NCI-H1105 treated with DMSO at 0.1 percent for 48 hours (cell line): Measurements from ENCODE around the gene HAVCR2.

Experiments
- DNase-seq: peaks from one replicate; lab custom pipeline; 2025; lab: John Stamatoyannopoulos, UW

HAVCR2 gene

DNA sequence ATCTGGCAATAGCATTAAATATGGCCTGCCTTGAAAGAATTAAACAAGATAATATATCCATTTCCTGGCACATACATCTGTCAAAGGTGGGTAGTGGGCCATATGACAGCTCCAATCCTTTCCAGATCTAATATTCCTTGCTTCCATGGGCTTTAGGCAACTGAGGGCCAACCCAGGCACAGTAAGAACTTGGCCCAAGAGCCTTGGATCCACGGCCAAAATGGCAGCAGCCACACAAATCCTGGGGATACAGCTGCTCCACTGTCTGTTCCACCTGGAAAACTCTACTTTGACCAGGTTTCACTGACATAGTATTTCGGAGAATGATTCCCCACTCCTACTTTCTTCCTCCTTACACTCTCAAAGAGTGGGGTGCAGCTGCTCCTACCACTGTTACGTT, 63.2 kb downstream of the HAVCR2 start:
- no peak for DNase-seq

DNA sequence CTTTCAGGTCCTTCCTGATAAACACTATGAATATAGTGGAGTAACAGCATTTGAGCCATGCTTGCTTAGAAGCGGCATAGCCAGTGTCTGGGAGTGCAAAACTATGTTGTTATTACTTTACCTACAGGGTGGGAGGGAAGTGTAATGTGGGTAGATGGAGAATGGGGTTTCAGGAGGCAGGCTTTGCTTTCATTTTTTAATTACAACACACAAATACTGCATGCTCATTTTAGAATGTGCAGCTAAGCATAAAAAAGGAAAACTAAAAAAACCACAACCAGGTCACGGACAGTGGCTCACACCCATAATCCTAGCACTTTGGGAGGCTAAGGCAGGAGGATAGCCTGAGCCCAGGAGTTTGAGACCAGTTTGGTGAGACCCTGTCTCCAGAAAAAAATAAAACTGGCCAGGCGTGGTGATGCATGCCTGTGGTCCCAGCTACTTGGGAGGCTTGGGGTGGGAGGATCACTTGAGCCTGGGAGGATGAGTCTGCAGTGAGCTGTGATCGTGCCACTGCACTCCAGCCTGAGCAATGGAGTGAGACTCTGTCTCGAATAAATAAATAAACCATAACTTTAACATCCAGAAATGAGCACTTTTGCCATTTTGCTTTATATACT, 70.2 kb downstream of the HAVCR2 start:
- DNase-seq = no peak
